Neural progenitor cell (in vitro differentiated cells): ENCODE data around the gene CERS3.

Experiments used
- CTCF ChIP-seq: fragments of 200-600 bp; sonication (generic); IDR thresholded peaks from 2 replicates; pipeline ENCODE4 v1.5.1; 2017; ENCODE audit warnings: antibody characterized with exemption, mild to moderate bottlenecking
- EZH2 ChIP-seq: fragments of 200-600 bp; sonication (generic); IDR thresholded peaks from 2 replicates; pipeline ENCODE4 v1.6.1; 2017; ENCODE audit warnings: antibody characterized with exemption, mild to moderate bottlenecking, moderate library complexity
- EZH2phosphoT487 ChIP-seq: fragments of 200-600 bp; sonication (generic); IDR thresholded peaks from 2 replicates; pipeline ENCODE4 v1.6.1; 2017; ENCODE audit warnings: antibody characterized with exemption

- no peak for TF ChIP-seq CTCF
- TF ChIP-seq EZH2: no peak
- TF ChIP-seq EZH2phosphoT487: no peak
These were observed 8.0 kb upstream of the CERS3 start for GRCh38 chr15:100536733-100537132.
